H1 (cell line): ENCODE results near the gene NLRP7. TPM values are rescaled to one million over a fixed set of nuclear protein-coding genes. Genes with fewer than 3 reads are reported as not detected.

ENCODE experiments used
- CTCF ChIA-PET: fragments of 300-600 bp; sonication (Branson Sonifier 250); formaldehyde crosslinking; loops from one replicate; lab custom pipeline; 2021; ENCODE audit not compliant: partially characterized antibody; lab: Charles Lee
- POLR2A ChIA-PET: fragments of 300-600 bp; sonication (Branson Sonifier 250); formaldehyde crosslinking; loops from one replicate; lab custom pipeline; 2021; ENCODE audit warnings: inconsistent platforms; ENCODE audit not compliant: partially characterized antibody; lab: Charles Lee
- DNase-seq, 2 experiments: peaks; one replicate each; pipeline versions ENCODE4 v3.0.0 to v3.0.0-alpha.2; 2010 to 2022; ENCODE audit warnings: low spot score in 2 of 2, low read depth in 1 of 2, mixed read lengths in 1 of 2
- FAIRE-seq: peaks from 2 replicates; lab custom pipeline; 2011; peaks lifted over from hg19 to GRCh38; lab: Jason Lieb, UNC
- H2AFZ ChIP-seq: 2 replicates; pipeline ENCODE4 v1.8.1; 2012; ENCODE audit warnings: low read length, inconsistent platforms
- H2AK5ac ChIP-seq: 2 replicates; pipeline ENCODE4 v1.6.1; 2013; ENCODE audit warnings: low read depth, low read length
- H2BK120ac ChIP-seq: replicated peaks from 2 replicates; pipeline ENCODE3; 2013; ENCODE audit warnings: low read depth, low read length, inconsistent platforms
- H2BK12ac ChIP-seq: 2 replicates; pipeline ENCODE4 v1.6.1; 2013; ENCODE audit warnings: low read depth, low read length
- H2BK15ac ChIP-seq: 2 replicates; pipeline ENCODE4 v1.6.1; 2013; ENCODE audit warnings: low read length
- H2BK20ac ChIP-seq: 2 replicates; pipeline ENCODE4 v1.6.1; 2013; ENCODE audit warnings: low read length
- H2BK5ac ChIP-seq: 2 replicates; pipeline ENCODE4 v1.6.1; 2013; ENCODE audit warnings: low read depth, low read length
- H3K14ac ChIP-seq: 2 replicates; pipeline ENCODE4 v1.6.1; 2013; ENCODE audit warnings: inconsistent platforms; ENCODE audit not compliant: insufficient read length
- H3K18ac ChIP-seq: 2 replicates; pipeline ENCODE4 v1.6.1; 2013; ENCODE audit warnings: low read length; ENCODE audit errors: extremely low read depth
- H3K23ac ChIP-seq: 2 replicates; pipeline ENCODE4 v1.6.1; 2013; ENCODE audit warnings: inconsistent platforms; ENCODE audit not compliant: insufficient read length
- H3K23me2 ChIP-seq: 2 replicates; pipeline ENCODE4 v1.6.1; 2013; ENCODE audit warnings: low read depth, low read length
- H3K27ac ChIP-seq: 2 replicates; pipeline ENCODE4 v1.6.1; 2011; ENCODE audit warnings: low read depth, low read length, inconsistent platforms
- H3K27me3 ChIP-seq, 4 experiments: replicated peaks in 1 of 4; 1 replicate in 1 of 4; 2 replicates in 3 of 4; pipeline versions ENCODE4 v1.6.1 to v1.8.1; 2011 to 2013; ENCODE audit warnings: low read length in 3 of 4, mild to moderate bottlenecking in 3 of 4, inconsistent platforms in 2 of 4, mixed read lengths in 2 of 4, moderate library complexity in 1 of 4; ENCODE audit not compliant: control insufficient read depth in 3 of 4, insufficient read depth in 3 of 4; ENCODE audit errors: extremely low read depth in 1 of 4
- H3K36me3 ChIP-seq, 4 experiments: 2 replicates each; pipeline versions ENCODE4 v1.6.1 to v1.8.1; 2011 to 2013; ENCODE audit warnings: mild to moderate bottlenecking in 4 of 4, low read length in 3 of 4, moderate library complexity in 2 of 4, control low read depth in 1 of 4, inconsistent platforms in 1 of 4; ENCODE audit not compliant: insufficient read depth in 4 of 4, control insufficient read depth in 2 of 4
- H3K4ac ChIP-seq: replicated peaks from 2 replicates; pipeline ENCODE3; 2013; ENCODE audit warnings: low read length, low read depth, mixed read lengths, inconsistent platforms; ENCODE audit not compliant: insufficient read length
- H3K4me1 ChIP-seq, 4 experiments: replicated peaks in 1 of 4; 1 replicate in 1 of 4; 2 replicates in 3 of 4; pipeline versions ENCODE4 v1.6.1 to v1.8.1; 2011 to 2013; ENCODE audit warnings: low read length in 3 of 4, inconsistent platforms in 2 of 4, mixed read lengths in 1 of 4; ENCODE audit not compliant: insufficient read depth in 4 of 4, control insufficient read depth in 3 of 4
- H3K4me2 ChIP-seq, 2 experiments: 2 replicates each; pipeline versions ENCODE4 v1.6.1 to v1.8.1; 2011 to 2013; ENCODE audit warnings: low read depth in 2 of 2, low read length in 2 of 2, control low read depth in 1 of 2, inconsistent platforms in 1 of 2, mild to moderate bottlenecking in 1 of 2; ENCODE audit not compliant: insufficient read depth in 1 of 2
- H3K4me3 ChIP-seq, 4 experiments: fragments of 200-600, 300-600 bp in 1 of 4; sonication (generic), shearing (Covaris generic), sonication (Bioruptor Twin) in 1 of 4; 2 replicates each; pipeline versions ENCODE4 v1.5.1 to v1.8.1; 2011 to 2016; ENCODE audit warnings: low read length in 4 of 4, low read depth in 3 of 4, control low read depth in 2 of 4, inconsistent platforms in 2 of 4, mild to moderate bottlenecking in 2 of 4, mixed read lengths in 1 of 4, moderate library complexity in 1 of 4; ENCODE audit not compliant: insufficient read depth in 2 of 4; ENCODE audit errors: extremely low read depth in 1 of 4
- H3K56ac ChIP-seq: replicated peaks from 2 replicates; pipeline ENCODE3; 2013; ENCODE audit warnings: low read depth, mild to moderate bottlenecking, mixed read lengths, low read length, inconsistent platforms; ENCODE audit not compliant: insufficient read length
- H3K79me1 ChIP-seq: 2 replicates; pipeline ENCODE4 v1.6.1; 2013; ENCODE audit warnings: low read depth, low read length, control low read depth
- H3K79me2 ChIP-seq, 2 experiments: 2 replicates each; pipeline versions ENCODE4 v1.6.1 to v1.8.1; 2012 to 2013; ENCODE audit warnings: low read length in 2 of 2, mild to moderate bottlenecking in 2 of 2, inconsistent platforms in 1 of 2; ENCODE audit not compliant: insufficient read depth in 2 of 2, control insufficient read depth in 1 of 2
- H3K9ac ChIP-seq, 4 experiments: replicated peaks in 1 of 4; 1 replicate in 1 of 4; 2 replicates in 3 of 4; pipeline versions ENCODE4 v1.6.1 to v1.8.1; 2011 to 2013; ENCODE audit warnings: low read depth in 3 of 4, low read length in 3 of 4, control low read depth in 2 of 4, mild to moderate bottlenecking in 2 of 4, moderate library complexity in 2 of 4, inconsistent platforms in 1 of 4; ENCODE audit errors: extremely low read depth in 1 of 4
- H3K9me3 ChIP-seq, 2 experiments: 2 replicates each; pipeline versions ENCODE4 v1.6.1 to v1.8.1; 2012 to 2013; ENCODE audit warnings: mild to moderate bottlenecking in 2 of 2, moderate library complexity in 2 of 2, control low read depth in 1 of 2, inconsistent platforms in 1 of 2, low read depth in 1 of 2, low read length in 1 of 2, mixed read lengths in 1 of 2; ENCODE audit not compliant: insufficient read depth in 2 of 2
- H4K20me1 ChIP-seq, 2 experiments: replicated peaks in 1 of 2; 2 replicates each; pipeline versions ENCODE3 to v1.8.1; 2011 to 2013; ENCODE audit warnings: inconsistent platforms in 2 of 2, low read length in 2 of 2, mild to moderate bottlenecking in 1 of 2; ENCODE audit not compliant: insufficient read depth in 2 of 2, control insufficient read depth in 1 of 2
- H4K5ac ChIP-seq: 2 replicates; pipeline ENCODE4 v1.6.1; 2013; ENCODE audit warnings: low read length, low read depth, mixed read lengths, inconsistent platforms; ENCODE audit not compliant: insufficient read length
- H4K8ac ChIP-seq: 2 replicates; pipeline ENCODE4 v1.8.0; 2013; ENCODE audit warnings: mild to moderate bottlenecking, moderate library complexity, low read length, inconsistent platforms; ENCODE audit not compliant: insufficient read depth; ENCODE audit errors: extremely low read depth
- H4K91ac ChIP-seq: replicated peaks from 2 replicates; pipeline ENCODE3; 2013; ENCODE audit warnings: low read length, mixed read lengths, inconsistent platforms; ENCODE audit not compliant: insufficient read length
- CTBP2 ChIP-seq: IDR thresholded peaks from 2 replicates; pipeline ENCODE4 v1.7.0; 2011; ENCODE audit warnings: borderline replicate concordance, mild to moderate bottlenecking, moderate library complexity, mixed read lengths, low read length; ENCODE audit not compliant: insufficient read depth, insufficient read length
- EGR1 ChIP-seq: IDR thresholded peaks from 2 replicates; pipeline ENCODE4 v1.6.1; 2011; ENCODE audit warnings: low read depth, low read length, borderline replicate concordance
- EP300 ChIP-seq, 2 experiments: IDR thresholded peaks; 1 replicate in 1 of 2; 2 replicates in 1 of 2; pipeline ENCODE4 v1.6.1; 2011 to 2012; ENCODE audit warnings: low read depth in 2 of 2, low read length in 2 of 2, mild to moderate bottlenecking in 2 of 2, borderline replicate concordance in 1 of 2, inconsistent platforms in 1 of 2, moderate library complexity in 1 of 2
- GABPA ChIP-seq: IDR thresholded peaks from 2 replicates; pipeline ENCODE4 v1.6.1; 2011; ENCODE audit warnings: mild to moderate bottlenecking, low read length, moderate library complexity, borderline replicate concordance; ENCODE audit not compliant: insufficient read depth
- JUND ChIP-seq: IDR thresholded peaks from 2 replicates; pipeline ENCODE4 v1.6.1; 2011; ENCODE audit warnings: mild to moderate bottlenecking, improper control_type of control experiment, low read length
- PHF8 ChIP-seq: fragments of 200-600 bp; sonication (generic); conservative IDR thresholded peaks from 2 replicates; pipeline ENCODE4 v1.7.1; 2012; ENCODE audit warnings: low read depth, mild to moderate bottlenecking, inconsistent platforms, low read length, moderate library complexity
- RBBP5 ChIP-seq: IDR thresholded peaks from 2 replicates; pipeline ENCODE4 v1.7.1; 2012; ENCODE audit warnings: low read depth, mild to moderate bottlenecking, inconsistent platforms, low read length, moderate library complexity, borderline replicate concordance
- SIRT6 ChIP-seq: IDR thresholded peaks from one replicate; pipeline ENCODE4 v1.7.1; 2012; ENCODE audit warnings: low read length, inconsistent platforms
- SIX5 ChIP-seq: IDR thresholded peaks from 2 replicates; pipeline ENCODE4 v1.6.1; 2011; ENCODE audit warnings: mild to moderate bottlenecking, low read depth, low read length
- SUZ12 ChIP-seq: fragments of 200-600 bp; sonication (generic); IDR thresholded peaks from 2 replicates; pipeline ENCODE4 v1.6.1; 2012; ENCODE audit warnings: mild to moderate bottlenecking, inconsistent platforms, low read length, moderate library complexity, mixed read lengths
- WGBS, 2 experiments: shearing (Covaris generic) in 1 of 2; methylation state at CpG; one replicate each; pipeline versions ENCODE4 v1.1.6 to v1.1.7; 2013 to 2015; ENCODE audit warnings: low lambda C conversion rate in 2 of 2, mixed read lengths in 2 of 2, inconsistent platforms in 1 of 2, low coverage in 1 of 2, missing lambda C conversion rate in 1 of 2; ENCODE audit not compliant: insufficient replicate concordance in 2 of 2, insufficient coverage in 1 of 2, insufficient read length in 1 of 2; ENCODE audit errors: extremely low coverage in 1 of 2, missing lambda C conversion rate in 1 of 2; 5-methylcytosine and 5-hydroxymethylcytosine counted together
- polyA plus RNA-seq, 7 experiments: library from polyadenylated mRNA; depleted of rRNA in 3 of 7; stranded (reverse) in 5 of 7; unstranded in 2 of 7; fragments of >200 nt in 5 of 7; fragments of 200-250 nt in 2 of 7; gene quantifications; 1 replicate in 5 of 7; 2 replicates in 1 of 7; 4 replicates in 1 of 7; pipeline versions ENCODE4 v1.2.1 to v1.2.3, GENCODE V29; 2011 to 2013; ENCODE audit warnings: missing spikeins in 2 of 7, mixed read lengths in 2 of 7
- total RNA-seq: library from RNA; stranded (reverse); fragmentation: NEBNext Ultra II Directional; extraction: Animal tissue kit (Norgen Biotek cat#: 25700); gene quantifications from 2 replicates; pipeline ENCODE4 v1.2.1, GENCODE V29; 2021

NLRP7 gene
- total and polyA plus RNA-seq, 2 of the 8 experiments (the other 6 are each of a cell fraction or from before 2014, with no cell fraction given) = 0.91 to 1.2 TPM

- 86% methylated on average over 7 of the region's 7 CpGs; no CpG with 5 or more reads in 1 of the 2 experiments for WGBS, 2 experiments
- Histone ChIP-seq H2BK5ac (no peak overlapping the region), H3K9ac (no peak overlapping the region), H3K4me2 (no peak overlapping the region), H3K79me1 (no peaks in the 10 kb centered on the region), H3K23ac (no peak overlapping the region), H2BK15ac (no peak overlapping the region), H3K4me1 (no peaks in the 10 kb centered on the region), H3K27ac (no peak overlapping the region), H2AK5ac (no peak overlapping the region), H2BK12ac (no peak overlapping the region), H3K4ac (no peak overlapping the region), H2BK120ac (no peak overlapping the region), H3K56ac (no peak overlapping the region), H4K5ac (no peak overlapping the region), H2BK20ac (no peak overlapping the region), H3K14ac (no peak overlapping the region), H4K8ac (no peak overlapping the region), H3K36me3 (no peaks in the 10 kb centered on the region), H3K18ac (no peak overlapping the region), H4K20me1 (no peaks in the 10 kb centered on the region), H3K9me3 (no peaks in the 10 kb centered on the region; a peak in 1 of 4 replicates), H3K23me2 (no peaks in the 10 kb centered on the region), H2AFZ (no peak overlapping the region), H3K27me3 (no peaks in the 10 kb centered on the region), H4K91ac (no peak overlapping the region), H3K4me3 (no peak overlapping the region), H3K79me2 (no peaks in the 10 kb centered on the region)
- DNase-seq = no peak
- ChIA-PET CTCF (interaction anchor here (0.6 to 3.9 kb wide), 9 partner anchors 34 to 1505 kb away, joined by 3 to 28 read pairs (median 3); no protein-coding TSS in a partner anchor), POLR2A (interaction anchor here (1.1 kb wide), 1 partner anchor 136 kb away, joined by 3 read pairs; no protein-coding TSS in a partner anchor)
- FAIRE-seq = no peak
- TF ChIP-seq RBBP5 = no peak
- TF ChIP-seq SIX5 = no peak
- no peak for TF ChIP-seq JUND
- TF ChIP-seq CTBP2 = no peak
- TF ChIP-seq EGR1 = no peak
- TF ChIP-seq PHF8 = no peak
- TF ChIP-seq SUZ12 = no peak
- no peak for TF ChIP-seq SIRT6
- no peak for TF ChIP-seq GABPA
- TF ChIP-seq EP300 (IDR thresholded peaks at IDR 0.05; ENCODE audit: borderline replicate concordance in 1 of 2, low read depth in 2 of 2, low read length in 2 of 2) = no peak
These were observed 26.2 kb downstream of the NLRP7 start for GRCh38 chr19:54921082-54921481.
